ENCODE data around the gene AMOTL1. TPM values are rescaled to one million over a fixed set of nuclear protein-coding genes. Genes with fewer than 3 reads are reported as not detected.

The AMOTL1 gene
- total and polyA plus RNA-seq, 12 donors = 3.0 to 26.7 (median 19.5) TPM

- intact Hi-C loops (cut with DNase I) = no loop called here
- Histone ChIP-seq H3K27ac (no peak overlapping the region), H3K4me3 (no peak overlapping the region), H3K27me3 (no peaks in the 10 kb centered on the region), H3K4me1 (replicated peaks in 1 of 2) (no peaks in the 10 kb centered on the region), H3K9me3 (replicated peaks in 1 of 3) (no peaks in the 10 kb centered on the region), H3K36me3 (replicated peaks in 1 of 2) (no peaks in the 10 kb centered on the region)
- WGBS, 4 donors = 84 to 90% (median 86%) methylated on average over 3 of the region's 3 CpGs
- no peak for TF ChIP-seq POLR2A (IDR thresholded peaks at IDR 0.05)
- TF ChIP-seq, protein P1, sequence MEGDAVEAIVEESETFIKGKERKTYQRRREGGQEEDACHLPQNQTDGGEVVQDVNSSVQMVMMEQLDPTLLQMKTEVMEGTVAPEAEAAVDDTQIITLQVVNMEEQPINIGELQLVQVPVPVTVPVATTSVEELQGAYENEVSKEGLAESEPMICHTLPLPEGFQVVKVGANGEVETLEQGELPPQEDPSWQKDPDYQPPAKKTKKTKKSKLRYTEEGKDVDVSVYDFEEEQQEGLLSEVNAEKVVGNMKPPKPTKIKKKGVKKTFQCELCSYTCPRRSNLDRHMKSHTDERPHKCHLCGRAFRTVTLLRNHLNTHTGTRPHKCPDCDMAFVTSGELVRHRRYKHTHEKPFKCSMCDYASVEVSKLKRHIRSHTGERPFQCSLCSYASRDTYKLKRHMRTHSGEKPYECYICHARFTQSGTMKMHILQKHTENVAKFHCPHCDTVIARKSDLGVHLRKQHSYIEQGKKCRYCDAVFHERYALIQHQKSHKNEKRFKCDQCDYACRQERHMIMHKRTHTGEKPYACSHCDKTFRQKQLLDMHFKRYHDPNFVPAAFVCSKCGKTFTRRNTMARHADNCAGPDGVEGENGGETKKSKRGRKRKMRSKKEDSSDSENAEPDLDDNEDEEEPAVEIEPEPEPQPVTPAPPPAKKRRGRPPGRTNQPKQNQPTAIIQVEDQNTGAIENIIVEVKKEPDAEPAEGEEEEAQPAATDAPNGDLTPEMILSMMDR (IDR thresholded peaks at IDR 0.05) = no peak
- no peak for DNase-seq
Observed at GRCh38 chr11:94758666-94759065, 9.5 kb upstream of the AMOTL1 start.

GRCh38 chr11:94759522-94759921 lies 8.6 kb upstream of the AMOTL1 start:
- H3K4me3 ChIP-seq = no peak overlapping the region
- H3K4me1 ChIP-seq (replicated peaks in 1 of 2) = no peaks in the 10 kb centered on the region
- H3K27me3 ChIP-seq = no peaks in the 10 kb centered on the region
- no peak for TF ChIP-seq POLR2A (IDR thresholded peaks at IDR 0.05)
- TF ChIP-seq, protein P1 (IDR thresholded peaks at IDR 0.05) = no peak
- WGBS, 4 donors = 80 to 96% (median 93%) methylated on average over 2 of the region's 2 CpGs
- no peaks in the 10 kb centered on the region for H3K9me3 ChIP-seq (replicated peaks in 1 of 3)
- H3K27ac ChIP-seq = no peak overlapping the region
- no peak for DNase-seq
- intact Hi-C loops (cut with DNase I) = no loop called here
- no peaks in the 10 kb centered on the region for H3K36me3 ChIP-seq (replicated peaks in 1 of 2)

GRCh38 chr11:94760296-94760695 lies 7.9 kb upstream of the AMOTL1 start:
- Histone ChIP-seq H3K27ac (no peak overlapping the region), H3K4me3 (no peak overlapping the region), H3K4me1 (replicated peaks in 1 of 2) (no peaks in the 10 kb centered on the region), H3K27me3 (no peaks in the 10 kb centered on the region), H3K36me3 (replicated peaks in 1 of 2) (no peaks in the 10 kb centered on the region), H3K9me3 (replicated peaks in 1 of 3) (no peaks in the 10 kb centered on the region)
- no peak for TF ChIP-seq POLR2A (IDR thresholded peaks at IDR 0.05)
- TF ChIP-seq, protein P1 (IDR thresholded peaks at IDR 0.05) = no peak
- DNase-seq = no peak
- intact Hi-C loops (cut with DNase I) = no loop called here

- Histone ChIP-seq H3K4me1 (replicated peaks in 1 of 2) (no peaks in the 10 kb centered on the region), H3K27me3 (no peaks in the 10 kb centered on the region), H3K9me3 (replicated peaks in 1 of 3) (no peaks in the 10 kb centered on the region), H3K27ac (no peak overlapping the region), H3K4me3 (no peak overlapping the region), H3K36me3 (replicated peaks in 1 of 2) (no peaks in the 10 kb centered on the region)
- 89 to 95% (median 91%) methylated on average over 1 of the region's 1 CpG for WGBS, 4 donors
- TF ChIP-seq, protein P1 (IDR thresholded peaks at IDR 0.05) = peak in 2 of 6 experiments; percentile 12 to 30
- no peak for TF ChIP-seq POLR2A (IDR thresholded peaks at IDR 0.05)
- DNase-seq = no peak
- intact Hi-C loops (cut with DNase I) = no loop called here
Observed at GRCh38 chr11:94762208-94762607, 5.9 kb upstream of the AMOTL1 start.

Data from adrenal gland (tissue), 12 donors.